Fibroblast of lung (primary cell): ENCODE results near the gene DDX54. TPM values are rescaled to one million over a fixed set of nuclear protein-coding genes. Genes with fewer than 3 reads are reported as not detected.

Experiments
- DNase-seq, 2 donors: peaks; one replicate each; pipeline versions ENCODE4 v3.0.0 to v3.0.0-alpha.2; 2010; ENCODE audit warnings: low read depth in 2 of 2
- H2AFZ ChIP-seq: 2 replicates; pipeline ENCODE4 v1.5.1; 2012; ENCODE audit warnings: low read length, control low read depth, inconsistent platforms
- H3K27ac ChIP-seq: 2 replicates; pipeline ENCODE4 v1.5.1; 2011; ENCODE audit warnings: low read length, control low read depth; ENCODE audit not compliant: insufficient read depth
- H3K27me3 ChIP-seq: 2 replicates; pipeline ENCODE4 v1.5.1; 2011; ENCODE audit warnings: mild to moderate bottlenecking, low read length; ENCODE audit not compliant: control insufficient read depth, insufficient read depth
- H3K36me3 ChIP-seq: 2 replicates; pipeline ENCODE4 v1.5.1; 2011; ENCODE audit warnings: low read length; ENCODE audit not compliant: control insufficient read depth, insufficient read depth
- H3K4me1 ChIP-seq: 2 replicates; pipeline ENCODE4 v1.5.1; 2011; ENCODE audit warnings: low read length; ENCODE audit not compliant: control insufficient read depth, insufficient read depth; ENCODE audit errors: extremely low read depth
- H3K4me2 ChIP-seq: 2 replicates; pipeline ENCODE4 v1.5.1; 2011; ENCODE audit warnings: low read length, control low read depth; ENCODE audit not compliant: insufficient read depth; ENCODE audit errors: extremely low read depth
- H3K4me3 ChIP-seq, 4 experiments: fragments of 200-600 bp in 1 of 4; sonication (generic) in 1 of 4; replicated peaks in 1 of 4; 2 replicates each; pipeline ENCODE4 v1.5.1; 2011 to 2016; ENCODE audit warnings: low read length in 4 of 4, low read depth in 3 of 4, mild to moderate bottlenecking in 3 of 4, control low read depth in 2 of 4, inconsistent platforms in 1 of 4, mixed read lengths in 1 of 4; ENCODE audit not compliant: insufficient read depth in 1 of 4; ENCODE audit errors: control extremely low read depth in 1 of 4
- H3K79me2 ChIP-seq: 2 replicates; pipeline ENCODE4 v1.5.1; 2012; ENCODE audit warnings: mild to moderate bottlenecking, low read length, inconsistent platforms; ENCODE audit not compliant: control insufficient read depth, insufficient read depth
- H3K9ac ChIP-seq: 2 replicates; pipeline ENCODE4 v1.5.1; 2011; ENCODE audit warnings: mild to moderate bottlenecking, low read length, control low read depth; ENCODE audit not compliant: insufficient read depth
- H3K9me3 ChIP-seq: 2 replicates; pipeline ENCODE4 v1.5.1; 2012; ENCODE audit warnings: low read depth, low read length; ENCODE audit not compliant: control insufficient read depth, insufficient read depth
- H4K20me1 ChIP-seq: 2 replicates; pipeline ENCODE4 v1.5.1; 2011; ENCODE audit warnings: low read length; ENCODE audit not compliant: control insufficient read depth, insufficient read depth; ENCODE audit errors: extremely low read depth
- CTCF ChIP-seq, 2 donors: IDR thresholded peaks in 1 of 2; conservative IDR thresholded peaks in 1 of 2; 1 replicate in 1 of 2; 2 replicates in 1 of 2; pipeline ENCODE4 v1.5.1; 2011 to 2012; ENCODE audit warnings: low read length in 2 of 2, control low read depth in 1 of 2, inconsistent platforms in 1 of 2, low read depth in 1 of 2, mild to moderate bottlenecking in 1 of 2
- EZH2 ChIP-seq: IDR thresholded peaks from 2 replicates; pipeline ENCODE4 v1.5.1; 2012; ENCODE audit warnings: low read length, control low read depth, mild to moderate bottlenecking; ENCODE audit errors: missing control alignments
- polyA plus RNA-seq, 2 donors: library from polyadenylated mRNA; depleted of rRNA in 1 of 2; stranded (reverse) in 1 of 2; unstranded in 1 of 2; fragments of >200 nt; gene quantifications; 2 replicates each; pipeline ENCODE4 v1.2.1, GENCODE V29; 2011 to 2012; ENCODE audit warnings: missing spikeins in 1 of 2
- total RNA-seq: library from RNA; depleted of rRNA; stranded (reverse); fragments of >200 nt; gene quantifications from 2 replicates; pipeline ENCODE4 v1.2.1, GENCODE V29; 2014

The DDX54 gene
- total and polyA plus RNA-seq, 2 donors (not counting 1 experiment from before 2014, with no cell fraction given) = 20.5 to 23.6 TPM

GRCh38 chr12:113136990-113137511, 48.2 kb downstream of the DDX54 start:
- no peak overlapping the region for H3K4me3 ChIP-seq
- no peaks in the 10 kb centered on the region for H3K79me2 ChIP-seq
- H3K4me2 ChIP-seq = no peak overlapping the region
- no peaks in the 10 kb centered on the region for H4K20me1 ChIP-seq
- H3K9me3 ChIP-seq = no peaks in the 10 kb centered on the region
- TF ChIP-seq EZH2 (no peak), CTCF (conservative IDR thresholded peaks at IDR 0.05 in 1 of 2, IDR thresholded peaks at IDR 0.05 in 1 of 2; ENCODE audit: low read depth in 1 of 2, low read length in 2 of 2) (no peak)
- DNase-seq = no peak
- H3K4me1 ChIP-seq = no peaks in the 10 kb centered on the region
- H3K27me3 ChIP-seq = no peaks in the 10 kb centered on the region
- no peak overlapping the region for H2AFZ ChIP-seq
- no peak overlapping the region for H3K27ac ChIP-seq
- H3K36me3 ChIP-seq = no peaks in the 10 kb centered on the region
- no peak overlapping the region for H3K9ac ChIP-seq

- TF ChIP-seq CTCF (conservative IDR thresholded peaks at IDR 0.05 in 1 of 2, IDR thresholded peaks at IDR 0.05 in 1 of 2; ENCODE audit: low read depth in 1 of 2, low read length in 2 of 2) = no peak
- TF ChIP-seq EZH2 = no peak
- H3K4me2 ChIP-seq = no peak overlapping the region
Observed at GRCh38 chr12:113136128-113136989, 48.9 kb downstream of the DDX54 start.

GRCh38 chr12:113135178-113136127, 49.8 kb downstream of the DDX54 start, which contains the start of gene RASAL1:
RASAL1 (minus strand) TSS chr12:113135761; CDS start chr12:113135462, 299 bp downstream.
- no peak within 1 kb of the TSS for H3K9ac ChIP-seq
- H2AFZ ChIP-seq = no peak within 1 kb of the TSS
- no peaks in the 10 kb centered on the region for H3K9me3 ChIP-seq
- H3K27me3 ChIP-seq = no peaks in the 10 kb centered on the region
- DNase-seq = no peak
- no peaks in the 10 kb centered on the region for H3K4me1 ChIP-seq
- no peaks in the 10 kb centered on the region for H4K20me1 ChIP-seq
- TF ChIP-seq EZH2 = no peak
- TF ChIP-seq CTCF (conservative IDR thresholded peaks at IDR 0.05 in 1 of 2, IDR thresholded peaks at IDR 0.05 in 1 of 2; ENCODE audit: low read depth in 1 of 2, low read length in 2 of 2) = no peak
- H3K79me2 ChIP-seq = no peaks in the 10 kb centered on the region
- no peak within 1 kb of the TSS for H3K4me2 ChIP-seq
- no peaks in the 10 kb centered on the region for H3K36me3 ChIP-seq
- H3K27ac ChIP-seq = no peak within 1 kb of the TSS
- H3K4me3 ChIP-seq = no peak within 1 kb of the TSS

More at GRCh38 chr12:113136128-113136989, 48.9 kb downstream of the DDX54 start:
- Histone ChIP-seq H2AFZ (no peak overlapping the region), H3K27me3 (no peaks in the 10 kb centered on the region), H4K20me1 (no peaks in the 10 kb centered on the region), H3K4me3 (no peak overlapping the region), H3K9me3 (no peaks in the 10 kb centered on the region), H3K36me3 (no peaks in the 10 kb centered on the region), H3K4me1 (no peaks in the 10 kb centered on the region), H3K27ac (no peak overlapping the region), H3K79me2 (no peaks in the 10 kb centered on the region), H3K9ac (no peak overlapping the region)
- no peak for DNase-seq
